Choroid plexus epithelial cell (primary cell): ENCODE data around the gene JAK1.

ENCODE experiments used
- DNase-seq: peaks from one replicate; pipeline ENCODE4 v3.0.0-alpha.2; 2010; ENCODE audit warnings: low read depth
- H3K4me3 ChIP-seq: 2 replicates; pipeline ENCODE4 v1.5.1; 2011; ENCODE audit warnings: low read depth, mild to moderate bottlenecking, control low read depth, low read length, moderate library complexity
- CTCF ChIP-seq: conservative IDR thresholded peaks from 2 replicates; pipeline ENCODE4 v1.5.1; 2011; ENCODE audit warnings: low read depth, mild to moderate bottlenecking, control low read depth, inconsistent platforms, low read length, moderate library complexity

Gene JAK1

GRCh38 chr1:64814427-64814826 lies 151.9 kb downstream of the JAK1 start:
- DNase-seq = no peak
- no peak for TF ChIP-seq CTCF
- no peak overlapping the region for H3K4me3 ChIP-seq

- no peak for TF ChIP-seq CTCF
- DNase-seq = no peak
- no peak overlapping the region for H3K4me3 ChIP-seq
Observed at GRCh38 chr1:64811131-64811530, 155.2 kb downstream of the JAK1 start.

- no peak for TF ChIP-seq CTCF
- no peak overlapping the region for H3K4me3 ChIP-seq
- no peak for DNase-seq
Observed at GRCh38 chr1:64810001-64810400, 156.3 kb downstream of the JAK1 start.

- no peak for TF ChIP-seq CTCF
- H3K4me3 ChIP-seq = no peak overlapping the region
Observed at GRCh38 chr1:64809309-64809708, 157.0 kb downstream of the JAK1 start.

GRCh38 chr1:64801851-64802523 lies 164.4 kb downstream of the JAK1 start:
- H3K4me3 ChIP-seq = no peak overlapping the region
- DNase-seq = no peak
- TF ChIP-seq CTCF = no peak

More at GRCh38 chr1:64809309-64809708, 157.0 kb downstream of the JAK1 start:
- no peak for DNase-seq

GRCh38 chr1:64798872-64799271 lies 167.5 kb downstream of the JAK1 start:
- TF ChIP-seq CTCF = no peak
- DNase-seq = no peak
- no peak overlapping the region for H3K4me3 ChIP-seq

GRCh38 chr1:64790832-64791487 lies 175.4 kb downstream of the JAK1 start:
- no peak overlapping the region for H3K4me3 ChIP-seq
- DNase-seq = no peak
- TF ChIP-seq CTCF = no peak
